ENCODE results near the gene HDAC1. TPM values are rescaled to one million over a fixed set of nuclear protein-coding genes. Genes with fewer than 3 reads are reported as not detected.
A peak's percentile ranks its signal among the peaks of the same experiment; 100 is the strongest.

HDAC1 gene
- polyA plus RNA-seq, 1 donor = 153 TPM

- Histone ChIP-seq H3K4me1 (ENCODE audit: control insufficient read depth, insufficient read depth, low read length) (no peaks in the 10 kb centered on the region), H3K9me3 (ENCODE audit: control insufficient read depth, low read depth, low read length) (no peaks in the 10 kb centered on the region), H3K4me3 (ENCODE audit: low read length) (no peak overlapping the region), H3K27me3 (ENCODE audit: control insufficient read depth, insufficient read depth, low read length) (no peaks in the 10 kb centered on the region), H3K27ac (ENCODE audit: low read length) (no peak overlapping the region), H3K36me3 (ENCODE audit: control insufficient read depth, insufficient read depth, low read length) (peaks cover 37% of the 10 kb centered on the region)
- DNase-seq = no peak
Observed at GRCh38 chr1:32299327-32299726, 7.4 kb downstream of the HDAC1 start.

GRCh38 chr1:32303358-32303757, 11.5 kb downstream of the HDAC1 start:
- Histone ChIP-seq H3K4me3 (ENCODE audit: low read length) (no peak overlapping the region), H3K9me3 (ENCODE audit: control insufficient read depth, low read depth, low read length) (peaks cover 3% of the 10 kb centered on the region), H3K36me3 (ENCODE audit: control insufficient read depth, insufficient read depth, low read length) (peaks cover 47% of the 10 kb centered on the region), H3K27ac (ENCODE audit: low read length) (no peak overlapping the region), H3K27me3 (ENCODE audit: control insufficient read depth, insufficient read depth, low read length) (no peaks in the 10 kb centered on the region), H3K4me1 (ENCODE audit: control insufficient read depth, insufficient read depth, low read length) (no peaks in the 10 kb centered on the region)
- no CpG with 5 or more reads among the region's 3 CpGs for WGBS (ENCODE audit: insufficient coverage, low lambda C conversion rate)
- DNase-seq = no peak

- Histone ChIP-seq H3K4me3 (ENCODE audit: low read length) (no peak overlapping the region), H3K36me3 (ENCODE audit: control insufficient read depth, insufficient read depth, low read length) (peaks cover 45% of the 10 kb centered on the region), H3K27me3 (ENCODE audit: control insufficient read depth, insufficient read depth, low read length) (no peaks in the 10 kb centered on the region), H3K4me1 (ENCODE audit: control insufficient read depth, insufficient read depth, low read length) (peaks cover 5% of the 10 kb centered on the region), H3K9me3 (ENCODE audit: control insufficient read depth, low read depth, low read length) (peaks cover 3% of the 10 kb centered on the region), H3K27ac (ENCODE audit: low read length) (no peak overlapping the region)
- no peak for DNase-seq
- WGBS (ENCODE audit: insufficient coverage, low lambda C conversion rate) = 100% methylated on average over 1 of the region's 3 CpGs
Observed at GRCh38 chr1:32303997-32304622, 12.2 kb downstream of the HDAC1 start.

GRCh38 chr1:32305310-32305709, 13.4 kb downstream of the HDAC1 start:
- H3K27ac ChIP-seq (ENCODE audit: low read length) = no peak overlapping the region
- no peaks in the 10 kb centered on the region for H3K27me3 ChIP-seq (ENCODE audit: control insufficient read depth, insufficient read depth, low read length)
- H3K4me3 ChIP-seq (ENCODE audit: low read length) = no peak overlapping the region
- H3K9me3 ChIP-seq (ENCODE audit: control insufficient read depth, low read depth, low read length) = peaks cover 3% of the 10 kb centered on the region
- DNase-seq = no peak
- H3K36me3 ChIP-seq (ENCODE audit: control insufficient read depth, insufficient read depth, low read length) = peaks cover 42% of the 10 kb centered on the region
- H3K4me1 ChIP-seq (ENCODE audit: control insufficient read depth, insufficient read depth, low read length) = peaks cover 7% of the 10 kb centered on the region
- WGBS (ENCODE audit: insufficient coverage, low lambda C conversion rate) = 92% methylated on average over 2 of the region's 2 CpGs

- H3K4me1 ChIP-seq (ENCODE audit: control insufficient read depth, insufficient read depth, low read length) = peaks cover 7% of the 10 kb centered on the region
- H3K27me3 ChIP-seq (ENCODE audit: control insufficient read depth, insufficient read depth, low read length) = no peaks in the 10 kb centered on the region
- DNase-seq = no peak
- H3K27ac ChIP-seq (ENCODE audit: low read length) = no peak overlapping the region
- peaks cover 38% of the 10 kb centered on the region for H3K36me3 ChIP-seq (ENCODE audit: control insufficient read depth, insufficient read depth, low read length)
- H3K4me3 ChIP-seq (ENCODE audit: low read length) = no peak overlapping the region
- H3K9me3 ChIP-seq (ENCODE audit: control insufficient read depth, low read depth, low read length) = peaks cover 3% of the 10 kb centered on the region
- no CpG with 5 or more reads among the region's 2 CpGs for WGBS (ENCODE audit: insufficient coverage, low lambda C conversion rate)
Observed at GRCh38 chr1:32307324-32307723, 15.4 kb downstream of the HDAC1 start.

- Histone ChIP-seq H3K27me3 (ENCODE audit: control insufficient read depth, insufficient read depth, low read length) (no peaks in the 10 kb centered on the region), H3K4me3 (ENCODE audit: low read length) (no peak overlapping the region), H3K27ac (ENCODE audit: low read length) (no peak overlapping the region), H3K9me3 (ENCODE audit: control insufficient read depth, low read depth, low read length) (peaks cover 3% of the 10 kb centered on the region), H3K4me1 (ENCODE audit: control insufficient read depth, insufficient read depth, low read length) (peaks cover 7% of the 10 kb centered on the region), H3K36me3 (ENCODE audit: control insufficient read depth, insufficient read depth, low read length) (peaks cover 18% of the 10 kb centered on the region)
- no peak for DNase-seq
- WGBS (ENCODE audit: insufficient coverage, low lambda C conversion rate) = no CpG with 5 or more reads among the region's 1 CpG
Observed at GRCh38 chr1:32309960-32310359, 18.1 kb downstream of the HDAC1 start.

- Histone ChIP-seq H3K36me3 (ENCODE audit: control insufficient read depth, insufficient read depth, low read length) (peaks cover 7% of the 10 kb centered on the region), H3K4me3 (ENCODE audit: low read length) (no peak overlapping the region), H3K9me3 (ENCODE audit: control insufficient read depth, low read depth, low read length) (no peaks in the 10 kb centered on the region), H3K27me3 (ENCODE audit: control insufficient read depth, insufficient read depth, low read length) (no peaks in the 10 kb centered on the region), H3K27ac (ENCODE audit: low read length) (no peak overlapping the region), H3K4me1 (ENCODE audit: control insufficient read depth, insufficient read depth, low read length) (peaks cover 7% of the 10 kb centered on the region)
- DNase-seq = no peak
- WGBS (ENCODE audit: insufficient coverage, low lambda C conversion rate) = no CpG with 5 or more reads among the region's 2 CpGs
Observed at GRCh38 chr1:32311709-32312393, 20.0 kb downstream of the HDAC1 start.

GRCh38 chr1:32316903-32317277, 25.0 kb downstream of the HDAC1 start:
- Histone ChIP-seq H3K27me3 (ENCODE audit: control insufficient read depth, insufficient read depth, low read length) (no peaks in the 10 kb centered on the region), H3K36me3 (ENCODE audit: control insufficient read depth, insufficient read depth, low read length) (peaks cover 19% of the 10 kb centered on the region), H3K9me3 (ENCODE audit: control insufficient read depth, low read depth, low read length) (no peaks in the 10 kb centered on the region), H3K4me1 (ENCODE audit: control insufficient read depth, insufficient read depth, low read length) (peaks cover 8% of the 10 kb centered on the region), H3K4me3 (ENCODE audit: low read length) (no peak overlapping the region), H3K27ac (ENCODE audit: low read length) (no peak overlapping the region)
- DNase-seq = no peak
- WGBS (ENCODE audit: insufficient coverage, low lambda C conversion rate) = 100% methylated on average over 2 of the region's 3 CpGs

- DNase-seq = no peak
- H3K4me3 ChIP-seq (ENCODE audit: low read length) = no peak overlapping the region
- no peaks in the 10 kb centered on the region for H3K27me3 ChIP-seq (ENCODE audit: control insufficient read depth, insufficient read depth, low read length)
- 100% methylated on average over 2 of the region's 10 CpGs for WGBS (ENCODE audit: insufficient coverage, low lambda C conversion rate)
- peaks cover 19% of the 10 kb centered on the region for H3K36me3 ChIP-seq (ENCODE audit: control insufficient read depth, insufficient read depth, low read length)
- H3K4me1 ChIP-seq (ENCODE audit: control insufficient read depth, insufficient read depth, low read length) = peaks cover 21% of the 10 kb centered on the region
- no peak overlapping the region for H3K27ac ChIP-seq (ENCODE audit: low read length)
- no peaks in the 10 kb centered on the region for H3K9me3 ChIP-seq (ENCODE audit: control insufficient read depth, low read depth, low read length)
Observed at GRCh38 chr1:32318127-32318869, 26.4 kb downstream of the HDAC1 start.

GRCh38 chr1:32321712-32322291, 29.9 kb downstream of the HDAC1 start:
- 0% methylated on average over 1 of the region's 5 CpGs for WGBS (ENCODE audit: insufficient coverage, low lambda C conversion rate)
- no peak overlapping the region for H3K4me3 ChIP-seq (ENCODE audit: low read length)
- H3K27me3 ChIP-seq (ENCODE audit: control insufficient read depth, insufficient read depth, low read length) = no peaks in the 10 kb centered on the region
- H3K9me3 ChIP-seq (ENCODE audit: control insufficient read depth, low read depth, low read length) = no peaks in the 10 kb centered on the region
- H3K36me3 ChIP-seq (ENCODE audit: control insufficient read depth, insufficient read depth, low read length) = peaks cover 31% of the 10 kb centered on the region
- DNase-seq = peak; percentile 77 to 95
- peak overlapping the region; percentile 97 for H3K27ac ChIP-seq (ENCODE audit: low read length)
- H3K4me1 ChIP-seq (ENCODE audit: control insufficient read depth, insufficient read depth, low read length) = peaks cover 21% of the 10 kb centered on the region

Measured in large intestine (tissue), 3 donors.